Activated CD4-positive, alpha-beta T cell treated with anti-CD3 and anti-CD28 coated beads, Interleukin-2, amount 50 U/mL, for 16 hours (primary cell): ENCODE data around the gene SULF2.
"Not testable (repeated sequence)": the region's sequence is repeated elsewhere in the genome, so short reads cannot be mapped to it uniquely, and the experiment has no call there.

ENCODE experiments used
- DNase-seq: peaks from one replicate; pipeline ENCODE4 v3.0.0-alpha.2; 2020

Gene SULF2

GRCh38 chr20:47785311-47785853, at the start of gene SULF2:
Gene SULF2 (minus strand): TSS chr20:47785481. CDS start chr20:47757363, 28,118 bp downstream.
- no peak for DNase-seq

GRCh38 chr20:47831675-47832074, 46.4 kb upstream of the SULF2 start:
- DNase-seq = not testable (repeated sequence)

- DNase-seq = not testable (repeated sequence)
Measured at GRCh38 chr20:47826716-47827115, 41.4 kb upstream of the SULF2 start.

- not testable (repeated sequence) for DNase-seq
Measured at GRCh38 chr20:47826006-47826405, 40.7 kb upstream of the SULF2 start.

GRCh38 chr20:47825011-47825762, 39.9 kb upstream of the SULF2 start:
- no peak for DNase-seq

GRCh38 chr20:47823941-47824340, 38.7 kb upstream of the SULF2 start:
- not testable (repeated sequence) for DNase-seq

- no peak for DNase-seq
Measured at GRCh38 chr20:47821481-47822100, 36.3 kb upstream of the SULF2 start.

GRCh38 chr20:47818996-47819609, 33.8 kb upstream of the SULF2 start:
- DNase-seq = no peak

- DNase-seq = no peak
Measured at GRCh38 chr20:47818466-47818865, 33.2 kb upstream of the SULF2 start.

- DNase-seq = no peak
Measured at GRCh38 chr20:47818016-47818415, 32.7 kb upstream of the SULF2 start.

- no peak for DNase-seq
Measured at GRCh38 chr20:47817573-47817972, 32.3 kb upstream of the SULF2 start.

- DNase-seq = no peak
Measured at GRCh38 chr20:47816487-47817451, 31.5 kb upstream of the SULF2 start.

- DNase-seq = no peak
Measured at GRCh38 chr20:47815866-47816265, 30.6 kb upstream of the SULF2 start.

- DNase-seq = no peak
Measured at GRCh38 chr20:47815416-47815806, 30.1 kb upstream of the SULF2 start.

GRCh38 chr20:47814632-47815415, 29.5 kb upstream of the SULF2 start:
- DNase-seq = no peak

- no peak for DNase-seq
Measured at GRCh38 chr20:47810721-47811347, 25.6 kb upstream of the SULF2 start.

- no peak for DNase-seq
Measured at GRCh38 chr20:47810116-47810677, 24.9 kb upstream of the SULF2 start.

- DNase-seq = no peak
Measured at GRCh38 chr20:47809161-47809960, 24.1 kb upstream of the SULF2 start.

- DNase-seq = no peak
Measured at GRCh38 chr20:47805951-47806350, 20.7 kb upstream of the SULF2 start.

GRCh38 chr20:47804972-47805371, 19.7 kb upstream of the SULF2 start:
- DNase-seq = not testable (repeated sequence)
